ENCODE results near the gene COX20. TPM values are rescaled to one million over a fixed set of nuclear protein-coding genes. Genes with fewer than 3 reads are reported as not detected.
"Not testable (repeated sequence)": the region's sequence is repeated elsewhere in the genome, so short reads cannot be mapped to it uniquely, and the experiment has no call there.

COX20 gene
- total RNA-seq: 27.1 and 30.2 TPM in 2 replicates

GRCh38 chr1:244835276-244836134 lies at the start of gene COX20:
Gene COX20, plus strand, starts transcription at chr1:244835658. Its CDS starts 57 bp downstream, at chr1:244835715.
- intact Hi-C loops (cut with micrococcal nuclease): loop anchor here (1.0 to 10.0 kb wide), 10 partner anchors 11 to 1732 kb away; partner anchors contain the start of genes CEP170, CNST, HNRNPU and TFB2M

- intact Hi-C loops (cut with micrococcal nuclease): no loop called here
Measured at GRCh38 chr1:244788493-244789275, 46.8 kb upstream of the COX20 start.

- intact Hi-C loops (cut with micrococcal nuclease): no loop called here
Measured at GRCh38 chr1:244789276-244789580, 46.2 kb upstream of the COX20 start.

- intact Hi-C loops (cut with micrococcal nuclease): no loop called here
Measured at GRCh38 chr1:244789731-244790130, 45.7 kb upstream of the COX20 start.

GRCh38 chr1:244791061-244791460 lies 44.4 kb upstream of the COX20 start:
- intact Hi-C loops (cut with micrococcal nuclease): no loop called here

GRCh38 chr1:244792188-244792850 lies 43.1 kb upstream of the COX20 start:
- intact Hi-C loops (cut with micrococcal nuclease): no loop called here

- intact Hi-C loops (cut with micrococcal nuclease): no loop called here
Measured at GRCh38 chr1:244794071-244794470, 41.4 kb upstream of the COX20 start.

GRCh38 chr1:244794516-244794915 lies 40.9 kb upstream of the COX20 start:
- intact Hi-C loops (cut with micrococcal nuclease): not testable (repeated sequence)

- intact Hi-C loops (cut with micrococcal nuclease): loop anchor here (1.0 kb wide), 1 partner anchor 194 kb away; no protein-coding TSS in a partner anchor
Measured at GRCh38 chr1:244796719-244797406, 38.6 kb upstream of the COX20 start.

GRCh38 chr1:244800821-244801220 lies 34.6 kb upstream of the COX20 start:
- intact Hi-C loops (cut with micrococcal nuclease): loop anchor here (1.0 to 2.0 kb wide), 4 partner anchors 32 to 241 kb away; partner anchors contain the start of gene DESI2

GRCh38 chr1:244801246-244801645 lies 34.2 kb upstream of the COX20 start:
- intact Hi-C loops (cut with micrococcal nuclease): loop anchor here (1.0 to 2.0 kb wide), 4 partner anchors 32 to 241 kb away; partner anchors contain the start of gene DESI2

- intact Hi-C loops (cut with micrococcal nuclease): no loop called here
Measured at GRCh38 chr1:244802041-244802440, 33.4 kb upstream of the COX20 start.

GRCh38 chr1:244802556-244803239 lies 32.8 kb upstream of the COX20 start:
- intact Hi-C loops (cut with micrococcal nuclease): no loop called here

GRCh38 chr1:244804841-244805240 lies 30.6 kb upstream of the COX20 start:
- intact Hi-C loops (cut with micrococcal nuclease): no loop called here

GRCh38 chr1:244807138-244807537 lies 28.3 kb upstream of the COX20 start:
- intact Hi-C loops (cut with micrococcal nuclease): no loop called here

GRCh38 chr1:244810221-244810620 lies 25.2 kb upstream of the COX20 start:
- intact Hi-C loops (cut with micrococcal nuclease): no loop called here

- intact Hi-C loops (cut with micrococcal nuclease): no loop called here
Measured at GRCh38 chr1:244813327-244813726, 22.1 kb upstream of the COX20 start.

- intact Hi-C loops (cut with micrococcal nuclease): no loop called here
Measured at GRCh38 chr1:244815600-244816099, 19.8 kb upstream of the COX20 start.

GRCh38 chr1:244817415-244817894 lies 18.0 kb upstream of the COX20 start:
- intact Hi-C loops (cut with micrococcal nuclease): no loop called here

- intact Hi-C loops (cut with micrococcal nuclease): no loop called here
Measured at GRCh38 chr1:244820131-244820530, 15.3 kb upstream of the COX20 start.
